ENCODE data around the gene DNASE1L3.
"Not testable (repeated sequence)": the region's sequence is repeated elsewhere in the genome, so short reads cannot be mapped to it uniquely, and the experiment has no call there.

The DNASE1L3 gene

GRCh38 chr3:58234516-58234931 lies 23.8 kb upstream of the DNASE1L3 start:
- no peak for DNase-seq (ENCODE audit: low read depth)
- no peak overlapping the region for H3K4me3 ChIP-seq (ENCODE audit: low read depth, low read length)
- no peak for TF ChIP-seq CTCF (IDR thresholded peaks at IDR 0.05; ENCODE audit: control insufficient read depth, extremely low read depth, insufficient read depth)

GRCh38 chr3:58231666-58232065 lies 20.9 kb upstream of the DNASE1L3 start:
- no peak for DNase-seq (ENCODE audit: low read depth)
- no peak for TF ChIP-seq CTCF (IDR thresholded peaks at IDR 0.05; ENCODE audit: control insufficient read depth, extremely low read depth, insufficient read depth)
- H3K4me3 ChIP-seq (ENCODE audit: low read depth, low read length) = no peak overlapping the region

DNA sequence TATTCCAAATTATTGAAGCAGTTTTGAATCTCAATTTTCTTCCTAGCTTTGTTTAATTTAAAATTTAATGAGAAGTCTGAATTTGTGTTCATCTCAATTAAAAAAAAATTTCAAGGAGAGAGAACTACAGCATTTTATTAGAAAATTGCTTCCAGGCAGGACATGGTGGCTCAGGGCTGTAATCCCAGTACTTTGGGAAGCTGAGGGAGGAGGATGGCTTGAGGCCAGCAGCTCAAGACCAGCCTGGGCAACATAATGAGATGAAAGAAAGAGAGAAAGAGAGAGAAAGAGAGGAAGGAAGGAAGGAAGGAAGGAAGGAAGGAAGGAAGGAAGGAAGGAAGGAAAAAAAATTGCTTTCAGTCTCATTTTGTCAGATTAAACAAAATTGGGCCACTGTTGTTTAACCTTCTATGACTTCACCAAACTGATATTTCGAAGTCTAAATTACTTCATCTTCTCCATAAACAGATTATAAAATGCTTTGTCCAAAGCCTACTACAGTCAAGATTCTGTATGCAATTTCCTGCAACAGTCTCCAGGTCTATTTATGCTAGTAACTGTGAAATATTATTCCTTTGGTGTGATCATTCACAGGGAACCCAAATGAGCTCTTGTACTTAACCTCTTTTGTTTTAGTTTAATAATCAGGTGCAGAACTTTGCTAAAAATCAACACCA lies 20.2 kb upstream of the DNASE1L3 start:
- TF ChIP-seq CTCF (IDR thresholded peaks at IDR 0.05; ENCODE audit: control insufficient read depth, extremely low read depth, insufficient read depth) = no peak
- H3K4me3 ChIP-seq (ENCODE audit: low read depth, low read length) = no peak overlapping the region
- DNase-seq (ENCODE audit: low read depth) = no peak

- DNase-seq (ENCODE audit: low read depth) = not testable (repeated sequence)
Observed at GRCh38 chr3:58227933-58228332, 17.2 kb upstream of the DNASE1L3 start.

DNA sequence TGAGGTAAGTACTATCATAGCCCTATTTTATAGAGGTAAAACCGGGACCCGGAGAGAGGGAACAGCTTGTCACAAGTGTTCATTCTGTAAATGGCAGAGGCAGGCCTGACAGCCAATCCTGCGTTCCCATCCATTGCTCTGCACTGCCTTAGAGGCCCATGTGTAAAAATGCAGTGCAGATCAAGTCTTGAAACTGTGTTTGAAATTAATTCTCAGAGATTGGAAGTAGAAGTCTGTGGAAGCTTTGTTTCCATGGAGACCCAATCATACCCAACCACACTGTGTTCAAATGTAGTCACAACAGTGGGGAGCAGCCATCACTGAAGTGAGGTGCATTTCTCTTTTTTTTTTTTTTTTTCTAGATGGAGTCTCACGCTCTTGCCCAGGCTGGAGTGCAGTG lies 13.1 kb upstream of the DNASE1L3 start:
- TF ChIP-seq CTCF (IDR thresholded peaks at IDR 0.05; ENCODE audit: control insufficient read depth, extremely low read depth, insufficient read depth) = no peak
- no peak for DNase-seq (ENCODE audit: low read depth)
- no peak overlapping the region for H3K4me3 ChIP-seq (ENCODE audit: low read depth, low read length)

More at GRCh38 chr3:58227933-58228332, 17.2 kb upstream of the DNASE1L3 start:
- H3K4me3 ChIP-seq (ENCODE audit: low read depth, low read length) = not testable (repeated sequence)

- TF ChIP-seq CTCF (IDR thresholded peaks at IDR 0.05; ENCODE audit: control insufficient read depth, extremely low read depth, insufficient read depth) = no peak
- H3K4me3 ChIP-seq (ENCODE audit: low read depth, low read length) = no peak overlapping the region
- no peak for DNase-seq (ENCODE audit: low read depth)
Observed at GRCh38 chr3:58222161-58222724, 11.5 kb upstream of the DNASE1L3 start.

DNA sequence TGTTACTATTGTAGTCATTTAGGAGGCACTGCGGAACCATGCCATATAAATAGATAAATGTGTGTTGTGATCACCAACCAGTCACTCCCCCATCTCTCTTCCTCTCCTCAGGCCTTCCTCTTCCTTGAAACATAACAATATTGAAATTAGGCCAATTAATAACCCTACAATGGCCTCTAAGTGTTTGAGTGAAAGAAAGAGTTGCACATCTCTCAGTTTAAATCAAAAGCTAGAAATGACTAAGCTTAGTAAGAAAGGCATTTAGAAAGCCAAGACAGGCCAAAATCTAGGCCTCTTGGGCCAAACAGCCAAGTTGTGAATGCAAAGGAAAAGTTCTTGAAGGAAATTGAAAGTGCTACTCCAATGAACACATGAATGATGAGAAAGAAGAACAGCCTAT lies 8.1 kb upstream of the DNASE1L3 start:
- no peak for TF ChIP-seq CTCF (IDR thresholded peaks at IDR 0.05; ENCODE audit: control insufficient read depth, extremely low read depth, insufficient read depth)
- no peak overlapping the region for H3K4me3 ChIP-seq (ENCODE audit: low read depth, low read length)
- DNase-seq (ENCODE audit: low read depth) = no peak
